ENCODE results near the gene DOCK4.

DNA sequence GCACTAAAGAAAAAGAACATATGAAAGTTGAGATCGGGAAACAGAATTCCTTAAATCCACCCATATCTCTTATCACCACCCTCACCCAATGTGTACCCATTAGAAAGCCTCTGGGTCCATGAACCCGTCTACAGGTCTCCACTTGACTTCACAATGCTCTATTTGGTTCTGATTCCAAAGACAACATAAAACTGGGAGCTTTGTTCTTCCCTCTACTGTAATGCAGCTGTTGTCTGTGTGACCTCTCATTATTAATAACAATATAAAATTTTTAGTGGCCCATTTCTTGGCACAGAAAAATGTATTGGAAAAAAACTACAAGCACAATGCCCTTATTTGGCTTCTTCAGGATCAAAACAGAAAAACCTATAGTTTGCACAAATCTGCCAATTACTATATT, 30.0 kb downstream of the DOCK4 start:
- TF ChIP-seq CTCF (conservative IDR thresholded peaks at IDR 0.05): no peak
- TF ChIP-seq ZFX (IDR thresholded peaks at IDR 0.05): no peak

Data from C4-2B (cell line).